Gastroesophageal sphincter (tissue), 3 donors: ENCODE measurements around the gene INPP4B.

Source experiments
- EP300 ChIP-seq: sonication (generic); formaldehyde crosslinking; IDR thresholded peaks from one replicate; pipeline ENCODE4 v1.6.1; 2017; ENCODE audit warnings: antibody characterized with exemption, mild to moderate bottlenecking
- POLR2A ChIP-seq, 2 donors: fragments of 450-650 bp; IDR thresholded peaks; one replicate each; pipeline ENCODE4 v1.6.1; 2017; ENCODE audit warnings: antibody characterized with exemption in 2 of 2, mild to moderate bottlenecking in 2 of 2, moderate library complexity in 1 of 2
- POLR2AphosphoS5 ChIP-seq: sonication (generic); formaldehyde crosslinking; IDR thresholded peaks from one replicate; pipeline ENCODE4 v1.6.1; 2017; ENCODE audit warnings: antibody characterized with exemption
- TF ChIP-seq, protein P1 (sequence below), 4 experiments: fragments of 200-600 bp in 2 of 4; fragments of 450-650 bp in 2 of 4; sonication (generic) in 1 of 4; IDR thresholded peaks; one replicate each; pipeline ENCODE4 v1.5.1; 2017 to 2019; ENCODE audit warnings: antibody characterized with exemption in 4 of 4, mild to moderate bottlenecking in 2 of 4, moderate library complexity in 2 of 4

DNA sequence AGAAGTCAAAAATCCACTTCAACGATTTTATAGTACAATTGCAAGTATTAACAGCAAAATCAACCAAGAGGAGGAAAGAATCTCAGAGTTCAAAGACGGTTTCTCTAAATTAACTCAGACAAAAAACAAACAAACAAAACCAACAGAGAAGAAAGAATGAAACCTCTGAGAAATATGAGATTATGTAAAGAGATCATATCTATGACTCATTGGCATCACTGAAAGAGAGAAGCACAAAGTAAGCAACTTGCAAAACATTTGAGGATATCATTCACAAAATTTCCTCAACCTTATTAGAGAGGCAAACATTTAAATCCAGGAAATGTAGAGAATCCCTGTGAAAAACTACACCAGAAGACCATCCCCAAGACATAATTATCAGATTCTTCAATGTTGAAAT, 370.4 kb downstream of the INPP4B start:
- no peak for TF ChIP-seq EP300
- TF ChIP-seq, protein P1, sequence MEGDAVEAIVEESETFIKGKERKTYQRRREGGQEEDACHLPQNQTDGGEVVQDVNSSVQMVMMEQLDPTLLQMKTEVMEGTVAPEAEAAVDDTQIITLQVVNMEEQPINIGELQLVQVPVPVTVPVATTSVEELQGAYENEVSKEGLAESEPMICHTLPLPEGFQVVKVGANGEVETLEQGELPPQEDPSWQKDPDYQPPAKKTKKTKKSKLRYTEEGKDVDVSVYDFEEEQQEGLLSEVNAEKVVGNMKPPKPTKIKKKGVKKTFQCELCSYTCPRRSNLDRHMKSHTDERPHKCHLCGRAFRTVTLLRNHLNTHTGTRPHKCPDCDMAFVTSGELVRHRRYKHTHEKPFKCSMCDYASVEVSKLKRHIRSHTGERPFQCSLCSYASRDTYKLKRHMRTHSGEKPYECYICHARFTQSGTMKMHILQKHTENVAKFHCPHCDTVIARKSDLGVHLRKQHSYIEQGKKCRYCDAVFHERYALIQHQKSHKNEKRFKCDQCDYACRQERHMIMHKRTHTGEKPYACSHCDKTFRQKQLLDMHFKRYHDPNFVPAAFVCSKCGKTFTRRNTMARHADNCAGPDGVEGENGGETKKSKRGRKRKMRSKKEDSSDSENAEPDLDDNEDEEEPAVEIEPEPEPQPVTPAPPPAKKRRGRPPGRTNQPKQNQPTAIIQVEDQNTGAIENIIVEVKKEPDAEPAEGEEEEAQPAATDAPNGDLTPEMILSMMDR (IDR thresholded peaks at IDR 0.05), result no peak
- no peak for TF ChIP-seq POLR2AphosphoS5
- TF ChIP-seq POLR2A (IDR thresholded peaks at IDR 0.05), result no peak
